HepG2 (cell line): ENCODE measurements around the gene NKAIN2. TPM values are rescaled to one million over a fixed set of nuclear protein-coding genes. Genes with fewer than 3 reads are reported as not detected.

Experiments used
- ATAC-seq: fragments of 200-7000 bp; cut with Tn5 transposase; 3 replicates; pipeline ENCODE4 v1.9.1; 2020; ENCODE audit warnings: mild to moderate bottlenecking, moderate library complexity
- BruUV-seq: library from RNA; stranded (reverse); fragments of 400-500 nt; replicated peaks from 2 replicates; lab custom pipeline; 2021; lab: Mats Ljungman, UMichigan
- CTCF ChIA-PET: fragments of 300-600 bp; formaldehyde crosslinking; extraction: SDS; loops from one replicate; lab custom pipeline; 2021; ENCODE audit warnings: low total read pairs, inconsistent platforms, low intra/inter-chr PET ratio; lab: Yijun Ruan, JAX
- POLR2A ChIA-PET: fragments of 350-600 bp; sonication (Branson Sonifier 250); formaldehyde crosslinking; loops from one replicate; lab custom pipeline; 2020; ENCODE audit warnings: antibody characterized with exemption, inconsistent platforms; lab: Yijun Ruan, JAX
- DNase-seq: peaks from one replicate; pipeline ENCODE4 v3.0.0-alpha.2; 2015; ENCODE audit warnings: low spot score
- FAIRE-seq: peaks from 3 replicates; lab custom pipeline; 2011; peaks lifted over from hg19 to GRCh38; lab: Jason Lieb, UNC
- H2AFZ ChIP-seq: one replicate; pipeline ENCODE4 v1.6.1; 2011; ENCODE audit warnings: low read length, inconsistent platforms
- H3K27ac ChIP-seq: fragments of 300-600 bp; 3 replicates; pipeline ENCODE4 v1.8.0; 2011; ENCODE audit warnings: mixed run types, mild to moderate bottlenecking, mixed read lengths, low read length, inconsistent platforms; ENCODE audit not compliant: insufficient read depth; ENCODE audit errors: extremely low read length
- H3K27me3 ChIP-seq, 2 experiments: fragments of 200-600 bp in 1 of 2; 2 replicates in 1 of 2; 3 replicates in 1 of 2; pipeline versions ENCODE4 v1.6.0 to v1.8.0; 2011; ENCODE audit warnings: low read length in 2 of 2, mild to moderate bottlenecking in 2 of 2, moderate library complexity in 2 of 2, inconsistent platforms in 1 of 2; ENCODE audit not compliant: insufficient read depth in 2 of 2, control insufficient read depth in 1 of 2
- H3K36me3 ChIP-seq, 2 experiments: fragments of 200-600 bp in 1 of 2; replicated peaks in 1 of 2; 2 replicates in 1 of 2; 3 replicates in 1 of 2; pipeline versions ENCODE4 v1.5.1 to v1.8.0; 2011; ENCODE audit warnings: low read length in 2 of 2, inconsistent platforms in 1 of 2; ENCODE audit not compliant: insufficient read depth in 2 of 2, control insufficient read depth in 1 of 2
- H3K4me1 ChIP-seq: 2 replicates; pipeline ENCODE4 v1.5.1; 2012; ENCODE audit warnings: low read length, inconsistent platforms; ENCODE audit not compliant: insufficient read depth
- H3K4me2 ChIP-seq: 2 replicates; pipeline ENCODE4 v1.6.0; 2011; ENCODE audit warnings: low read depth, low read length, inconsistent platforms
- H3K4me3 ChIP-seq, 3 experiments: fragments of 200-600 bp in 1 of 3; sonication (generic), shearing (Covaris generic) in 1 of 3; replicated peaks in 1 of 3; 2 replicates each; pipeline ENCODE4 v1.5.1; 2011 to 2016; ENCODE audit warnings: low read length in 3 of 3, inconsistent platforms in 2 of 3, low read depth in 2 of 3, mild to moderate bottlenecking in 2 of 3, control low read depth in 1 of 3, mixed read lengths in 1 of 3; ENCODE audit not compliant: insufficient read depth in 1 of 3
- H3K79me2 ChIP-seq: one replicate; pipeline ENCODE4 v1.6.1; 2011; ENCODE audit warnings: low read length, inconsistent platforms; ENCODE audit not compliant: insufficient read depth
- H3K9ac ChIP-seq: 2 replicates; pipeline ENCODE4 v1.6.0; 2011; ENCODE audit warnings: mild to moderate bottlenecking, low read depth, low read length, inconsistent platforms; ENCODE audit not compliant: insufficient read depth
- H3K9me3 ChIP-seq: 2 replicates; pipeline ENCODE4 v1.5.1; 2012; ENCODE audit warnings: mild to moderate bottlenecking, low read length
- H4K20me1 ChIP-seq: 2 replicates; pipeline ENCODE4 v1.6.0; 2011; ENCODE audit warnings: inconsistent platforms, mild to moderate bottlenecking, low read length, moderate library complexity; ENCODE audit not compliant: insufficient read depth
- PHF5A ChIP-seq: IDR thresholded peaks from one replicate; pipeline ENCODE4 v1.6.1; 2018; ENCODE audit warnings: low read depth, missing genetic modification reagents; ENCODE audit not compliant: unreplicated experiment
- ZNF33B ChIP-seq: sonication (generic); formaldehyde crosslinking; IDR thresholded peaks from 2 replicates; pipeline ENCODE4 v1.5.1; 2020; ENCODE audit warnings: mild to moderate bottlenecking, missing genetic modification reagents
- WGBS: methylation state at CpG from one replicate; pipeline ENCODE4 v1.1.6; 2017; ENCODE audit warnings: low lambda C conversion rate; 5-methylcytosine and 5-hydroxymethylcytosine counted together
- in situ Hi-C: cut with HindIII; loops from 2 replicates; pipeline ENCODE4 v1.10.0; 2017; ENCODE audit warnings: low pct_unique_long_range_greater_than_20kb; ENCODE audit not compliant: extremely low pct_ligation_motif_present
- intact Hi-C: fragments of 100-400 bp; cut with micrococcal nuclease; formaldehyde crosslinking; loops from one replicate; pipeline ENCODE4 v1.10.0; 2022; ENCODE audit not compliant: unreplicated experiment
- polyA plus RNA-seq, 8 experiments: library from polyadenylated mRNA; depleted of rRNA in 3 of 8; stranded (reverse) in 7 of 8; unstranded in 1 of 8; fragments of >200 nt; fragmentation: Illumina TruSeq in 4 of 8; extraction: Trizol in 4 of 8; gene quantifications; 2 replicates each; pipeline versions ENCODE4 v1.2.1 to v1.2.3, GENCODE V29; 2011 to 2016; ENCODE audit warnings: low read depth in 4 of 8, missing spikeins in 1 of 8, mixed read lengths in 1 of 8; ENCODE audit not compliant: insufficient read depth in 1 of 8
- total RNA-seq, 5 experiments: library from RNA; depleted of rRNA; stranded (reverse); fragments of >200 nt; fragmentation: Illumina TruSeq; extraction: Trizol; gene quantifications; 2 replicates each; pipeline ENCODE4 v1.2.3, GENCODE V29; 2016; ENCODE audit warnings: low read depth in 1 of 5
- TF ChIP-seq, protein P1 (sequence below): fragments of 450-650 bp; IDR thresholded peaks from 2 replicates; pipeline ENCODE4 v1.6.1; 2016

The NKAIN2 gene
- total and polyA plus RNA-seq, 2 of the 13 experiments (the other 11 are each of a cell fraction or from before 2014, with no cell fraction given) = not detected

GRCh38 chr6:124203812-124204167 lies 400.1 kb downstream of the NKAIN2 start:
- intact Hi-C loops = no loop called here
- ATAC-seq = no peak
- POLR2A ChIA-PET = no interaction called here

DNA sequence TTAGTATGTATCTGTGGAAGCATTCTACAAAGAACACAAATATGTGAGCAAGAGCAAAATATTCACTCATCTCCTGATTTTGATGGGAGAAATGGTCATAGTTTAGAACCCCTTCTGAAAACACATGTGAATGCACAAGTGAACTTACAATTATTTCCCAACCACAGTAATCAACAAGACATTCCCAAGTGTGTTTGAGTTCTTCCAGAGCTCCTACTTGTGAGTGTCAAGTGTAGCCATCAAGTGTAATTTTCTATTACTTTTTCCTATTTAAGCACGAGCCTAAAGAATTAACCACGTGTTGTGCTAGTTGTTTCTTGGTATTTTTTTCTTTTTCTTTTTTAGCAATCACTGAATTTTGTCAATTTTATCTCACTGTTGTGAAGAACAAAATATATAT lies 402.3 kb downstream of the NKAIN2 start:
- no peak overlapping the region for H3K9ac ChIP-seq
- H4K20me1 ChIP-seq = no peaks in the 10 kb centered on the region
- ATAC-seq (no peak), FAIRE-seq (no peak), DNase-seq (no peak)
- BruUV-seq = no TSS peak
- no peaks in the 10 kb centered on the region for H3K79me2 ChIP-seq
- H2AFZ ChIP-seq = no peak overlapping the region
- no peaks in the 10 kb centered on the region for H3K27me3 ChIP-seq
- intact Hi-C loops (no loop called here), in situ Hi-C loops (no loop called here)
- H3K4me3 ChIP-seq = no peak overlapping the region
- TF ChIP-seq ZNF33B (CRISPR knock-in tag) = no peak
- TF ChIP-seq, protein P1, sequence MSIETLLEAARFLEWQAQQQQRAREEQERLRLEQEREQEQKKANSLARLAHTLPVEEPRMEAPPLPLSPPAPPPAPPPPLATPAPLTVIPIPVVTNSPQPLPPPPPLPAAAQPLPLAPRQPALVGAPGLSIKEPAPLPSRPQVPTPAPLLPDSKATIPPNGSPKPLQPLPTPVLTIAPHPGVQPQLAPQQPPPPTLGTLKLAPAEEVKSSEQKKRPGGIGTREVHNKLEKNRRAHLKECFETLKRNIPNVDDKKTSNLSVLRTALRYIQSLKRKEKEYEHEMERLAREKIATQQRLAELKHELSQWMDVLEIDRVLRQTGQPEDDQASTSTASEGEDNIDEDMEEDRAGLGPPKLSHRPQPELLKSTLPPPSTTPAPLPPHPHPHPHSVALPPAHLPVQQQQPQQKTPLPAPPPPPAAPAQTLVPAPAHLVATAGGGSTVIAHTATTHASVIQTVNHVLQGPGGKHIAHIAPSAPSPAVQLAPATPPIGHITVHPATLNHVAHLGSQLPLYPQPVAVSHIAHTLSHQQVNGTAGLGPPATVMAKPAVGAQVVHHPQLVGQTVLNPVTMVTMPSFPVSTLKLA = peak; percentile 85
- no peaks in the 10 kb centered on the region for H3K36me3 ChIP-seq
- no peak overlapping the region for H3K4me2 ChIP-seq
- ChIA-PET POLR2A (no interaction called here), CTCF (no interaction called here)
- no peaks in the 10 kb centered on the region for H3K4me1 ChIP-seq
- H3K27ac ChIP-seq = no peak overlapping the region
- H3K9me3 ChIP-seq = no peaks in the 10 kb centered on the region
- WGBS = under 1% methylated on average over 2 of the region's 2 CpGs

More at GRCh38 chr6:124203812-124204167, 400.1 kb downstream of the NKAIN2 start:
- Histone ChIP-seq H4K20me1 (no peaks in the 10 kb centered on the region), H3K4me1 (no peaks in the 10 kb centered on the region), H3K4me2 (no peak overlapping the region), H2AFZ (no peak overlapping the region), H3K36me3 (no peaks in the 10 kb centered on the region), H3K27me3 (no peaks in the 10 kb centered on the region), H3K27ac (no peak overlapping the region), H3K79me2 (no peaks in the 10 kb centered on the region), H3K9ac (no peak overlapping the region), H3K4me3 (no peak overlapping the region), H3K9me3 (no peaks in the 10 kb centered on the region)
- no peak for TF ChIP-seq PHF5A
- no peak for DNase-seq
- in situ Hi-C loops = no loop called here
- no TSS peak for BruUV-seq
- FAIRE-seq = no peak
- CTCF ChIA-PET = no interaction called here
- 0% methylated on average over 2 of the region's 2 CpGs for WGBS
